GM18873 (cell line): Measurements from ENCODE around the gene SIRPB2.

Experiments
- ATAC-seq: cut with Tn5 transposase; IDR thresholded peaks from one replicate; pipeline ENCODE4 v1.9.1; 2021; ENCODE audit warnings: mild to moderate bottlenecking, moderate library complexity, moderate number of reproducible peaks; ENCODE audit not compliant: unreplicated experiment, low FRiP score

Gene SIRPB2

GRCh38 chr20:1491281-1491840 is at the start of gene SIRPB2:
Gene SIRPB2, minus strand, starts transcription at chr20:1491420. Its CDS starts 61 bp downstream, at chr20:1491359.
- ATAC-seq: no peak

- ATAC-seq: no peak
Measured at GRCh38 chr20:1539816-1540419, 48.7 kb upstream of the SIRPB2 start.

GRCh38 chr20:1538655-1539054 is 47.4 kb upstream of the SIRPB2 start:
- no peak for ATAC-seq

- ATAC-seq: no peak
Measured at GRCh38 chr20:1537731-1538058, 46.5 kb upstream of the SIRPB2 start.

- no peak for ATAC-seq
Measured at GRCh38 chr20:1536893-1537730, 45.9 kb upstream of the SIRPB2 start.

GRCh38 chr20:1535420-1536175 is 44.4 kb upstream of the SIRPB2 start:
- peak; percentile 83 for ATAC-seq

GRCh38 chr20:1534526-1534925 is 43.3 kb upstream of the SIRPB2 start:
- no peak for ATAC-seq

GRCh38 chr20:1533059-1533458 is 41.8 kb upstream of the SIRPB2 start:
- ATAC-seq: no peak

- ATAC-seq: no peak
Measured at GRCh38 chr20:1528811-1529210, 37.6 kb upstream of the SIRPB2 start.

GRCh38 chr20:1527923-1528322 is 36.7 kb upstream of the SIRPB2 start:
- ATAC-seq: no peak

GRCh38 chr20:1526896-1527295 is 35.7 kb upstream of the SIRPB2 start:
- no peak for ATAC-seq

GRCh38 chr20:1526310-1526709 is 35.1 kb upstream of the SIRPB2 start:
- ATAC-seq: no peak

GRCh38 chr20:1524004-1524403 is 32.8 kb upstream of the SIRPB2 start:
- ATAC-seq: no peak

- no peak for ATAC-seq
Measured at GRCh38 chr20:1517010-1517409, 25.8 kb upstream of the SIRPB2 start.

GRCh38 chr20:1513801-1514200 is 22.6 kb upstream of the SIRPB2 start:
- no peak for ATAC-seq

- no peak for ATAC-seq
Measured at GRCh38 chr20:1509237-1509636, 18.0 kb upstream of the SIRPB2 start.

- ATAC-seq: no peak
Measured at GRCh38 chr20:1508574-1508973, 17.4 kb upstream of the SIRPB2 start.

GRCh38 chr20:1507276-1507675 is 16.1 kb upstream of the SIRPB2 start:
- no peak for ATAC-seq

- ATAC-seq: no peak
Measured at GRCh38 chr20:1505871-1506270, 14.7 kb upstream of the SIRPB2 start.

- ATAC-seq: no peak
Measured at GRCh38 chr20:1505361-1505760, 14.1 kb upstream of the SIRPB2 start.

GRCh38 chr20:1503564-1504227 is 12.5 kb upstream of the SIRPB2 start:
- peak; percentile 92 for ATAC-seq
